ENCODE data around the gene WDFY2.

DNA sequence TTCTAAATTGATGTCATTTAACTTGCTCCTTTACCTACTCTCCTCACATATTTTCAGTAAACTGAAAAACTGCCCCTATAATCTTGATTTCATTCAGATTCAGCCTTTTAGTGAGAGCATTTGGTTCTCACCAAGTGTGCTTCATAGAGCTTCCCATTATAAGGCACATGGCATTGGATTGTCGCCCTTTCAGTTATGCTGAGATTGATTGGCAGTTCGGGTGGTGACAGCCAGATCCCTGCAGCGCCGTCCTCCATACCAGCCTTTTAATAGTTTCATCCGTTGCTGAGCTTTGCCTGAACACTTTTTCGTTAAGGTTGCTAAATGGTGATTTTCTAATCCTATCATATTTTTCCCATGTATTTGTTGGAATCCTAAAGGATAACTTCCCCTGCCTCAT is 139.3 kb downstream of the WDFY2 start:
- no peak for TF ChIP-seq POLR2AphosphoS5 (IDR thresholded peaks at IDR 0.05; ENCODE audit: borderline replicate concordance, low read depth, low read length)
- no peak for TF ChIP-seq EZH2 (IDR thresholded peaks at IDR 0.05)
- TF ChIP-seq FOXP2 (optimal IDR thresholded peaks at IDR 0.05; ENCODE audit: control extremely low read depth, extremely low read length, insufficient read depth), result no peak
